Measurements from ENCODE around the gene GUCY2D.

The GUCY2D gene

GRCh38 chr17:8047769-8048110, 45.3 kb downstream of the GUCY2D start:
- Mint-ChIP-seq H3K4me3 (no peak overlapping the region), H3K27ac (no peak overlapping the region), H3K27me3 (ENCODE audit: low read depth) (peaks cover 26% of the 10 kb centered on the region), H3K36me3 (ENCODE audit: low read depth) (no peaks in the 10 kb centered on the region), H3K9me3 (no peaks in the 10 kb centered on the region), H3K4me1 (no peaks in the 10 kb centered on the region)
- TF ChIP-seq CTCF (IDR thresholded peaks at IDR 0.05; ENCODE audit: unreplicated experiment in 3 of 3) = no peak

GRCh38 chr17:8048236-8048635, 45.8 kb downstream of the GUCY2D start:
- Mint-ChIP-seq H3K27me3 (ENCODE audit: low read depth) (peaks cover 22% of the 10 kb centered on the region), H3K27ac (no peak overlapping the region), H3K36me3 (ENCODE audit: low read depth) (no peaks in the 10 kb centered on the region), H3K4me3 (no peak overlapping the region), H3K4me1 (no peaks in the 10 kb centered on the region), H3K9me3 (no peaks in the 10 kb centered on the region)
- TF ChIP-seq CTCF (IDR thresholded peaks at IDR 0.05; ENCODE audit: unreplicated experiment in 3 of 3) = no peak

DNA sequence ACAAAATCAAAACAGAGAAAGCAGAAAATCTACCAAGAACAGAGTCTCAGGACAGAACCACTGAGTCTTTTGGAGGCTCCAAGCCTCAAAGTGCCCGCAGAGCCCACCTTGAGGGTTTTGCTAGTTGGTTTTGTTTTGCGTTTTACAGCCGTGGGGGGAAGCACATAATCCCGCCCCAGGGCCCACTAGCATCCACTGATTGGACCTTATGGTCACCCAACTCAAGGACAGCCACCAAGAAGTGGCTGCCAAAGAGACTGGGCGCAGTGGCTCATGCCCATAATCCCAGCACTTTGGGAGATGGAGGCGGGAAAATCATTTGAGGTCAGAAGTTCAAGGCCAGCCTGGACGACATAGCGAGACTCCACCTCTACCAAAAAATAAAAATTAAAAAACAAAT, 46.3 kb downstream of the GUCY2D start:
- Mint-ChIP-seq H3K9me3 (no peaks in the 10 kb centered on the region), H3K4me1 (no peaks in the 10 kb centered on the region), H3K27ac (no peak overlapping the region), H3K36me3 (ENCODE audit: low read depth) (no peaks in the 10 kb centered on the region), H3K4me3 (no peak overlapping the region), H3K27me3 (ENCODE audit: low read depth) (peaks cover 22% of the 10 kb centered on the region)
- TF ChIP-seq CTCF (IDR thresholded peaks at IDR 0.05; ENCODE audit: unreplicated experiment in 3 of 3) = no peak

DNA sequence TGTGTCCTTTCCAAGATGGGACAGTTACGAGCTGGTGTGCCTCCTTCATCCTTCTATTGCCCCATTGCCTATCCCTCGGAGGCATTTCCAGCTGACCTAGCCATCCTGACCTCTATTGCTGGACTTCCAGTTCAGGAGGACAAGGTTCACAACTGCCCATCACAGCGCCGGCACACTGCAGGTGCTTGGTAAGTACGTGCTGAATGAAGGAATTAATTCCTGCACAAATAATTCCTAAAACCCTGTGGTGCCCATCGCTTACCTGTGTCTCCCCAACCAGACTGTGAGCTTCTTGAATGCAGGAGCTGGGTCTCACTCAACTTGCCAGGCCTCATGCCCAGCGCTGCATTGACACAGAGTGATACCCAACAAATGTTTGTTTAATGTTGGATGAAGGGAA, 49.4 kb downstream of the GUCY2D start:
- Mint-ChIP-seq H3K9me3 (no peaks in the 10 kb centered on the region), H3K36me3 (ENCODE audit: low read depth) (no peaks in the 10 kb centered on the region), H3K4me1 (no peaks in the 10 kb centered on the region), H3K4me3 (no peak overlapping the region), H3K27me3 (ENCODE audit: low read depth) (peaks cover 23% of the 10 kb centered on the region), H3K27ac (no peak overlapping the region)
- no peak for TF ChIP-seq CTCF (IDR thresholded peaks at IDR 0.05; ENCODE audit: unreplicated experiment in 3 of 3)

- H3K4me1 Mint-ChIP-seq = no peaks in the 10 kb centered on the region
- H3K27me3 Mint-ChIP-seq (ENCODE audit: low read depth) = peaks cover 24% of the 10 kb centered on the region
- H3K9me3 Mint-ChIP-seq = no peaks in the 10 kb centered on the region
- H3K27ac Mint-ChIP-seq = no peak overlapping the region
- H3K36me3 Mint-ChIP-seq (ENCODE audit: low read depth) = no peaks in the 10 kb centered on the region
- H3K4me3 Mint-ChIP-seq = no peak overlapping the region
- TF ChIP-seq CTCF (IDR thresholded peaks at IDR 0.05; ENCODE audit: unreplicated experiment in 3 of 3) = no peak
Observed at GRCh38 chr17:8052256-8053252, 50.1 kb downstream of the GUCY2D start.

GRCh38 chr17:8053600-8053999, 51.2 kb downstream of the GUCY2D start:
- H3K27me3 Mint-ChIP-seq (ENCODE audit: low read depth) = peaks cover 35% of the 10 kb centered on the region
- TF ChIP-seq CTCF (IDR thresholded peaks at IDR 0.05; ENCODE audit: unreplicated experiment in 3 of 3) = no peak
- H3K36me3 Mint-ChIP-seq (ENCODE audit: low read depth) = no peaks in the 10 kb centered on the region
- no peak overlapping the region for H3K27ac Mint-ChIP-seq
- H3K4me3 Mint-ChIP-seq = no peak overlapping the region
- no peaks in the 10 kb centered on the region for H3K9me3 Mint-ChIP-seq
- no peaks in the 10 kb centered on the region for H3K4me1 Mint-ChIP-seq

Measured in nephron (organoid).